HL-60 (cell line): Measurements from ENCODE around the gene CSNK2B.
A peak's percentile ranks its signal among the peaks of the same experiment; 100 is the strongest.

Experiments used
- DNase-seq, 2 experiments: peaks; one replicate each; pipeline ENCODE4 v3.0.0-alpha.2; 2010 to 2020; ENCODE audit warnings: low read depth in 1 of 2, low spot score in 1 of 2
- H3K27ac ChIP-seq: fragments of 250-450 bp; sonication (Bioruptor Pico); replicated peaks from 2 replicates; pipeline ENCODE4 v1.5.1; 2020; ENCODE audit warnings: mild to moderate bottlenecking, moderate library complexity
- H3K27me3 ChIP-seq: fragments of 250-450 bp; sonication (Bioruptor Pico); 2 replicates; pipeline ENCODE4 v1.5.1; 2021; ENCODE audit warnings: mild to moderate bottlenecking, moderate library complexity; ENCODE audit not compliant: insufficient read depth, poor library complexity, severe bottlenecking
- H3K4me3 ChIP-seq: replicated peaks from 2 replicates; pipeline ENCODE4 v1.5.1; 2011; ENCODE audit warnings: mild to moderate bottlenecking, control low read depth, low read length; ENCODE audit not compliant: insufficient read depth
- GABPA ChIP-seq: IDR thresholded peaks from 2 replicates; pipeline ENCODE4 v1.6.1; 2012; ENCODE audit warnings: low read depth
- POLR2AphosphoS5 ChIP-seq: IDR thresholded peaks from 2 replicates; pipeline ENCODE4 v1.6.1; 2012; ENCODE audit warnings: low read depth
- SPI1 ChIP-seq: IDR thresholded peaks from 2 replicates; pipeline ENCODE4 v1.6.1; 2012; ENCODE audit warnings: low read depth, mild to moderate bottlenecking, borderline replicate concordance
- TF ChIP-seq, protein P1 (sequence below): IDR thresholded peaks from 2 replicates; pipeline ENCODE4 v1.6.1; 2012; ENCODE audit warnings: low read depth; ENCODE audit not compliant: insufficient replicate concordance
- TF ChIP-seq, protein P2 (sequence below): IDR thresholded peaks from one replicate; pipeline ENCODE4 v1.5.1; 2011; ENCODE audit warnings: low read length, control low read depth, inconsistent platforms; ENCODE audit not compliant: insufficient read depth

CSNK2B gene

DNA sequence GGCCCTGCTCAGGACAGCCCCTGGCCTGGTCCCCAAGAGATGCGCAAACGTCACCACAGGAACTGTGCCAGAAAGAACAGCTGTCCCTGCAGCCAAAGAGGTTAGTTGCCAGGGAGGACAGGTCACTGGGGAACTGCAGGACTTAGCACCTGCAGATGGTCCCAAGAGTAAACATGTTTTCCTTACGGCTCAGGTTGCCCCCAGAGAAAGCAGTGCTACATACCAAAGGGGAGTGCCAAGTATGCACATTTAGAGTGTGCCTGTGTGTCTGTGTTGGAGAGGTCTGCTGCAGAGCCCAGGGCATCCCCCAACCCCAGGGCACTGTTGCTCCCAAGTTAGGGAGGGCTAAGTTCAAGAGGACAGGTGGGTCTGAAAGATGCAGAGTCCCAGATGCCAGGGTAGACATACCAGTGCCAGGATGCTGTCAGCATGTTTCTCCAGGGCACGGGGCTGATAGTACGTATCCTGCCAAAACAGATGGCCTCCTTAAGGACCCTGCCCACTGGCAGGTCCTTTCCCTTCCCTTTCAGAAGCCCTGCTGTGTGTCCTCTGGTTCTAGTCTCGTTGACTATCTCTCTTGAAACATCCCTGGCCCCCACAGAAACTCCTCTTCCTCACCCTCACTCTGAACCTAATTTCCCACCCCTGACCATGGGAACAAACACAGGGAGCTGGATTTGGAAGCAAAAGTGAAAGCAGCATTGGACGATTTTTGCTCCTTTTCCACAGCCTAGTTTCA, 36.0 kb downstream of the CSNK2B start:
- Histone ChIP-seq H3K27ac (peak overlapping the region; percentile 96), H3K27me3 (no peaks in the 10 kb centered on the region), H3K4me3 (peak overlapping the region; percentile 64)
- no peak for TF ChIP-seq SPI1
- TF ChIP-seq POLR2AphosphoS5: no peak
- TF ChIP-seq GABPA: no peak
- TF ChIP-seq, protein P1, sequence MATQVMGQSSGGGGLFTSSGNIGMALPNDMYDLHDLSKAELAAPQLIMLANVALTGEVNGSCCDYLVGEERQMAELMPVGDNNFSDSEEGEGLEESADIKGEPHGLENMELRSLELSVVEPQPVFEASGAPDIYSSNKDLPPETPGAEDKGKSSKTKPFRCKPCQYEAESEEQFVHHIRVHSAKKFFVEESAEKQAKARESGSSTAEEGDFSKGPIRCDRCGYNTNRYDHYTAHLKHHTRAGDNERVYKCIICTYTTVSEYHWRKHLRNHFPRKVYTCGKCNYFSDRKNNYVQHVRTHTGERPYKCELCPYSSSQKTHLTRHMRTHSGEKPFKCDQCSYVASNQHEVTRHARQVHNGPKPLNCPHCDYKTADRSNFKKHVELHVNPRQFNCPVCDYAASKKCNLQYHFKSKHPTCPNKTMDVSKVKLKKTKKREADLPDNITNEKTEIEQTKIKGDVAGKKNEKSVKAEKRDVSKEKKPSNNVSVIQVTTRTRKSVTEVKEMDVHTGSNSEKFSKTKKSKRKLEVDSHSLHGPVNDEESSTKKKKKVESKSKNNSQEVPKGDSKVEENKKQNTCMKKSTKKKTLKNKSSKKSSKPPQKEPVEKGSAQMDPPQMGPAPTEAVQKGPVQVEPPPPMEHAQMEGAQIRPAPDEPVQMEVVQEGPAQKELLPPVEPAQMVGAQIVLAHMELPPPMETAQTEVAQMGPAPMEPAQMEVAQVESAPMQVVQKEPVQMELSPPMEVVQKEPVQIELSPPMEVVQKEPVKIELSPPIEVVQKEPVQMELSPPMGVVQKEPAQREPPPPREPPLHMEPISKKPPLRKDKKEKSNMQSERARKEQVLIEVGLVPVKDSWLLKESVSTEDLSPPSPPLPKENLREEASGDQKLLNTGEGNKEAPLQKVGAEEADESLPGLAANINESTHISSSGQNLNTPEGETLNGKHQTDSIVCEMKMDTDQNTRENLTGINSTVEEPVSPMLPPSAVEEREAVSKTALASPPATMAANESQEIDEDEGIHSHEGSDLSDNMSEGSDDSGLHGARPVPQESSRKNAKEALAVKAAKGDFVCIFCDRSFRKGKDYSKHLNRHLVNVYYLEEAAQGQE: no peak
- TF ChIP-seq, protein P2, sequence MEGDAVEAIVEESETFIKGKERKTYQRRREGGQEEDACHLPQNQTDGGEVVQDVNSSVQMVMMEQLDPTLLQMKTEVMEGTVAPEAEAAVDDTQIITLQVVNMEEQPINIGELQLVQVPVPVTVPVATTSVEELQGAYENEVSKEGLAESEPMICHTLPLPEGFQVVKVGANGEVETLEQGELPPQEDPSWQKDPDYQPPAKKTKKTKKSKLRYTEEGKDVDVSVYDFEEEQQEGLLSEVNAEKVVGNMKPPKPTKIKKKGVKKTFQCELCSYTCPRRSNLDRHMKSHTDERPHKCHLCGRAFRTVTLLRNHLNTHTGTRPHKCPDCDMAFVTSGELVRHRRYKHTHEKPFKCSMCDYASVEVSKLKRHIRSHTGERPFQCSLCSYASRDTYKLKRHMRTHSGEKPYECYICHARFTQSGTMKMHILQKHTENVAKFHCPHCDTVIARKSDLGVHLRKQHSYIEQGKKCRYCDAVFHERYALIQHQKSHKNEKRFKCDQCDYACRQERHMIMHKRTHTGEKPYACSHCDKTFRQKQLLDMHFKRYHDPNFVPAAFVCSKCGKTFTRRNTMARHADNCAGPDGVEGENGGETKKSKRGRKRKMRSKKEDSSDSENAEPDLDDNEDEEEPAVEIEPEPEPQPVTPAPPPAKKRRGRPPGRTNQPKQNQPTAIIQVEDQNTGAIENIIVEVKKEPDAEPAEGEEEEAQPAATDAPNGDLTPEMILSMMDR: no peak
- DNase-seq: no peak

DNA sequence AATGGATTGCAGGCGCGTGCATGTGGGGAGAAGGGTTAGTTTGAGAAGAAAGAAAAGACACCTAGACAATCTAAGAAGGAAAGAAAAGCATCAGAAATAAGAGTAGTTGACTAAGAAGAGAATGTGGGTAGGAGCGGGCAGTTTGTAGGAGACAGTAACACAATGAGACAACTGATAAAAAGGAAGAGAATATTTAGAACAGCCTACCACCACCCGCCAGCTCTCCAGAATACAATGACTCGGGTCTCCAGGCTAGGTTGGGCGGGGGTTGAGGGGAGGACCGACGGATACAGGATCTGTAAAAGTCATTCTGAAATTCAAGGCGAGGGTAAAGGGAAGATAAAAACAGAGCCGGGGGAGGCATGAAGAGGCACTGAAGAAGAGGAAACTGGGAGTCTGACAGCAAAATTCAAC, 36.5 kb downstream of the CSNK2B start:
- peak overlapping the region; percentile 64 for H3K4me3 ChIP-seq
- TF ChIP-seq, protein P2: no peak
- TF ChIP-seq GABPA: no peak
- TF ChIP-seq POLR2AphosphoS5: no peak
- TF ChIP-seq, protein P1: no peak
- no peak for TF ChIP-seq SPI1
- H3K27ac ChIP-seq: peak overlapping the region; percentile 96
- DNase-seq: no peak
- no peaks in the 10 kb centered on the region for H3K27me3 ChIP-seq

DNA sequence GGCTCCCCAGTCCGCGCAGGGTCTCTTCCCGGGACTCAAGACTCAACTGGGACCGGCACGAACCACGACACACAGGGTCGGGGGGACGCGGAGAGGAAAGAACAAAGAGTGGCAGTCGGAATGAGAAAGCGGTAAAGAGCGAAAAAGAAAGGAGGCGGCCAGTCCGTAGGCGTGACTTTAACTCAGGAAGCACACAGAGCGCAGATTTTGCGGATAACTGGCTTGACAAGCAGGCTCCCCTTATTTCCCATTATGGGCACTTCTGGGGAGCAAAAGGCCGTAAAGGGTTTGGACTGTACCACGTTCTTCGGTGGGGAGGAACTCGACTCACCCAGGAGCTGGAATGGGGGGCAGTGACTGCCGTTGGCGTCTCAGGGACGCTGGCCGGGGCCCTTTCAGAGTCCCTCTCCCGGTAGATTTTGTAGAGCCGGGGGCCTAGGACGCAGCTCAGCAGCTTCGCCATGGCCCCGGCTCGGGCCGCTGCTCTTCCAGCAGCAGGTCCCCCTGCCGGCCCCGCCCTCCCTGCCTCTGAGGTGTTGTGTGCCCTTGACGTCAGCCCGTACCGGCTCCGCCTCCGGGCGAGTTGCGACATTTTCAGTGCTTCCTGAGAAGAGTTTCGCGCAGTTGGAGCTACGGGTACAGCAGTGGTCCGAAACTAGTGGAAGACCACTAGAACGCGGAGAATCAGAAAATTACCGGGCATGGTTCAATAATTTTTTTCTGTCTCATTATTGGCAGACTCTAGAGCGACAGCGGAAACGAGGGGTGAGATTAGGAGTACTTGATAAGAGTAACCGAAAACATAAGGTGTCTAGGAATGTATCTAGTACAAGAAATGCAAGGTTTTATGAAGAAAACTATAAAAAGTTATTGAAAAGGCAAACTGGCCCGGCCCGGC, 37.2 kb downstream of the CSNK2B start, which contains the start of gene ABHD16A:
ABHD16A (minus strand) TSS at position 506 of the 898 bp plus-strand sequence; CDS start at position 463, 43 bp downstream.
- DNase-seq: peak; percentile 100
- peak within 1 kb of the TSS; percentile 64 for H3K4me3 ChIP-seq
- TF ChIP-seq GABPA: peak; percentile 47
- TF ChIP-seq, protein P2: no peak
- TF ChIP-seq, protein P1: peak; percentile 38
- no peaks in the 10 kb centered on the region for H3K27me3 ChIP-seq
- H3K27ac ChIP-seq: peak within 1 kb of the TSS; percentile 96
